SK-N-SH (cell line): ENCODE results near the gene TMEM44.

Source experiments
- CHD2 ChIP-seq: fragments of 150-350 bp; IDR thresholded peaks from 2 replicates; pipeline ENCODE4 v1.6.1; 2018; ENCODE audit warnings: low read length; ENCODE audit not compliant: partially characterized antibody
- MXI1 ChIP-seq: IDR thresholded peaks from 2 replicates; pipeline ENCODE4 v1.6.1; 2012; ENCODE audit warnings: mild to moderate bottlenecking, low read depth, low read length, improper control_type of control experiment
- POLR2AphosphoS5 ChIP-seq: IDR thresholded peaks from 2 replicates; pipeline ENCODE4 v1.6.1; 2012; ENCODE audit warnings: low read depth, low read length
- RXRA ChIP-seq: IDR thresholded peaks from 2 replicates; pipeline ENCODE4 v1.4.0; 2012; ENCODE audit warnings: low read depth, mild to moderate bottlenecking, borderline replicate concordance
- SMC3 ChIP-seq: IDR thresholded peaks from 2 replicates; pipeline ENCODE4 v1.6.1; 2012; ENCODE audit warnings: low read depth, low read length, improper control_type of control experiment
- TAF1 ChIP-seq: IDR thresholded peaks from 2 replicates; pipeline ENCODE4 v1.6.1; 2012; ENCODE audit warnings: low read depth, mild to moderate bottlenecking, low read length, moderate library complexity, borderline replicate concordance
- YY1 ChIP-seq: IDR thresholded peaks from 2 replicates; pipeline ENCODE4 v1.4.0; 2012; ENCODE audit warnings: low read depth, mild to moderate bottlenecking
- TF ChIP-seq, protein P1 (sequence below): fragments of 200-600 bp; sonication (generic); IDR thresholded peaks from 2 replicates; pipeline ENCODE4 v1.6.1; 2017; ENCODE audit warnings: antibody characterized with exemption, mild to moderate bottlenecking, moderate library complexity
- TF ChIP-seq, protein P2 (sequence below): IDR thresholded peaks from 2 replicates; pipeline ENCODE4 v1.6.1; 2012; ENCODE audit warnings: mild to moderate bottlenecking, low read depth, low read length, moderate library complexity
- TF ChIP-seq, protein P3 (sequence below): IDR thresholded peaks from 2 replicates; pipeline ENCODE4 v1.4.0; 2012; ENCODE audit warnings: low read depth, borderline replicate concordance

DNA sequence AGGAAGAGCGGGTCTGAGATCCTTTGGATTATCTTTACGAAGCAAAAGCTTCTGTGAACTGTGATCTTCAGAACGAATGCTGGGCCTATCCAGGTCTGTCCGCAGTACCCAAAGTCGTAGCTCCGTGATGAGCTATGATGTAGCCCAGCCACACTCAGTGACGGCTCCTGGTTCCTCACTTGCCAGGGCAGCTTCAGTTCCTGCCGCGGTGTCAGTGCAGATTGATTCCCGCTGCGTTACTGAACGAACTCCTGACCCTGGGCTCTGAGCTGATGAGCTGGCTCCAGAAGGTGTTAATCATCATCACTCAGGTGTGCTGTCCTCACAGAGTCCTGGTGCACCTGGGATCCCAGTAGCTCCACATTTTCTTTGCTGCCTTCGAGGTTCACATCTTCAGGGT is 45.0 kb downstream of the TMEM44 start:
- TF ChIP-seq, protein P1, sequence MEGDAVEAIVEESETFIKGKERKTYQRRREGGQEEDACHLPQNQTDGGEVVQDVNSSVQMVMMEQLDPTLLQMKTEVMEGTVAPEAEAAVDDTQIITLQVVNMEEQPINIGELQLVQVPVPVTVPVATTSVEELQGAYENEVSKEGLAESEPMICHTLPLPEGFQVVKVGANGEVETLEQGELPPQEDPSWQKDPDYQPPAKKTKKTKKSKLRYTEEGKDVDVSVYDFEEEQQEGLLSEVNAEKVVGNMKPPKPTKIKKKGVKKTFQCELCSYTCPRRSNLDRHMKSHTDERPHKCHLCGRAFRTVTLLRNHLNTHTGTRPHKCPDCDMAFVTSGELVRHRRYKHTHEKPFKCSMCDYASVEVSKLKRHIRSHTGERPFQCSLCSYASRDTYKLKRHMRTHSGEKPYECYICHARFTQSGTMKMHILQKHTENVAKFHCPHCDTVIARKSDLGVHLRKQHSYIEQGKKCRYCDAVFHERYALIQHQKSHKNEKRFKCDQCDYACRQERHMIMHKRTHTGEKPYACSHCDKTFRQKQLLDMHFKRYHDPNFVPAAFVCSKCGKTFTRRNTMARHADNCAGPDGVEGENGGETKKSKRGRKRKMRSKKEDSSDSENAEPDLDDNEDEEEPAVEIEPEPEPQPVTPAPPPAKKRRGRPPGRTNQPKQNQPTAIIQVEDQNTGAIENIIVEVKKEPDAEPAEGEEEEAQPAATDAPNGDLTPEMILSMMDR = no peak
- no peak for TF ChIP-seq RXRA
- TF ChIP-seq, protein P2, sequence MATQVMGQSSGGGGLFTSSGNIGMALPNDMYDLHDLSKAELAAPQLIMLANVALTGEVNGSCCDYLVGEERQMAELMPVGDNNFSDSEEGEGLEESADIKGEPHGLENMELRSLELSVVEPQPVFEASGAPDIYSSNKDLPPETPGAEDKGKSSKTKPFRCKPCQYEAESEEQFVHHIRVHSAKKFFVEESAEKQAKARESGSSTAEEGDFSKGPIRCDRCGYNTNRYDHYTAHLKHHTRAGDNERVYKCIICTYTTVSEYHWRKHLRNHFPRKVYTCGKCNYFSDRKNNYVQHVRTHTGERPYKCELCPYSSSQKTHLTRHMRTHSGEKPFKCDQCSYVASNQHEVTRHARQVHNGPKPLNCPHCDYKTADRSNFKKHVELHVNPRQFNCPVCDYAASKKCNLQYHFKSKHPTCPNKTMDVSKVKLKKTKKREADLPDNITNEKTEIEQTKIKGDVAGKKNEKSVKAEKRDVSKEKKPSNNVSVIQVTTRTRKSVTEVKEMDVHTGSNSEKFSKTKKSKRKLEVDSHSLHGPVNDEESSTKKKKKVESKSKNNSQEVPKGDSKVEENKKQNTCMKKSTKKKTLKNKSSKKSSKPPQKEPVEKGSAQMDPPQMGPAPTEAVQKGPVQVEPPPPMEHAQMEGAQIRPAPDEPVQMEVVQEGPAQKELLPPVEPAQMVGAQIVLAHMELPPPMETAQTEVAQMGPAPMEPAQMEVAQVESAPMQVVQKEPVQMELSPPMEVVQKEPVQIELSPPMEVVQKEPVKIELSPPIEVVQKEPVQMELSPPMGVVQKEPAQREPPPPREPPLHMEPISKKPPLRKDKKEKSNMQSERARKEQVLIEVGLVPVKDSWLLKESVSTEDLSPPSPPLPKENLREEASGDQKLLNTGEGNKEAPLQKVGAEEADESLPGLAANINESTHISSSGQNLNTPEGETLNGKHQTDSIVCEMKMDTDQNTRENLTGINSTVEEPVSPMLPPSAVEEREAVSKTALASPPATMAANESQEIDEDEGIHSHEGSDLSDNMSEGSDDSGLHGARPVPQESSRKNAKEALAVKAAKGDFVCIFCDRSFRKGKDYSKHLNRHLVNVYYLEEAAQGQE = no peak
- no peak for TF ChIP-seq MXI1
- TF ChIP-seq, protein P3, sequence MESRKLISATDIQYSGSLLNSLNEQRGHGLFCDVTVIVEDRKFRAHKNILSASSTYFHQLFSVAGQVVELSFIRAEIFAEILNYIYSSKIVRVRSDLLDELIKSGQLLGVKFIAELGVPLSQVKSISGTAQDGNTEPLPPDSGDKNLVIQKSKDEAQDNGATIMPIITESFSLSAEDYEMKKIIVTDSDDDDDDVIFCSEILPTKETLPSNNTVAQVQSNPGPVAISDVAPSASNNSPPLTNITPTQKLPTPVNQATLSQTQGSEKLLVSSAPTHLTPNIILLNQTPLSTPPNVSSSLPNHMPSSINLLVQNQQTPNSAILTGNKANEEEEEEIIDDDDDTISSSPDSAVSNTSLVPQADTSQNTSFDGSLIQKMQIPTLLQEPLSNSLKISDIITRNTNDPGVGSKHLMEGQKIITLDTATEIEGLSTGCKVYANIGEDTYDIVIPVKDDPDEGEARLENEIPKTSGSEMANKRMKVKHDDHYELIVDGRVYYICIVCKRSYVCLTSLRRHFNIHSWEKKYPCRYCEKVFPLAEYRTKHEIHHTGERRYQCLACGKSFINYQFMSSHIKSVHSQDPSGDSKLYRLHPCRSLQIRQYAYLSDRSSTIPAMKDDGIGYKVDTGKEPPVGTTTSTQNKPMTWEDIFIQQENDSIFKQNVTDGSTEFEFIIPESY = no peak
- TF ChIP-seq CHD2 = no peak
- TF ChIP-seq POLR2AphosphoS5 = no peak
- no peak for TF ChIP-seq SMC3
- TF ChIP-seq TAF1 = no peak
- TF ChIP-seq YY1 = no peak
